Retinal pigment epithelial cell (primary cell): Measurements from ENCODE around the gene DCC.

Experiments
- DNase-seq: peaks from one replicate; pipeline ENCODE4 v3.0.0-alpha.2; 2010; ENCODE audit warnings: low read depth
- H3K4me3 ChIP-seq: 2 replicates; pipeline ENCODE4 v1.5.1; 2011; ENCODE audit warnings: mild to moderate bottlenecking, low read length, control low read depth, moderate library complexity
- TF ChIP-seq, protein P1 (sequence below): conservative IDR thresholded peaks from 2 replicates; pipeline ENCODE4 v1.5.1; 2011; ENCODE audit warnings: low read depth, low read length, control low read depth, inconsistent platforms

DCC gene

GRCh38 chr18:53093636-53094035 is 753.6 kb downstream of the DCC start:
- TF ChIP-seq, protein P1, sequence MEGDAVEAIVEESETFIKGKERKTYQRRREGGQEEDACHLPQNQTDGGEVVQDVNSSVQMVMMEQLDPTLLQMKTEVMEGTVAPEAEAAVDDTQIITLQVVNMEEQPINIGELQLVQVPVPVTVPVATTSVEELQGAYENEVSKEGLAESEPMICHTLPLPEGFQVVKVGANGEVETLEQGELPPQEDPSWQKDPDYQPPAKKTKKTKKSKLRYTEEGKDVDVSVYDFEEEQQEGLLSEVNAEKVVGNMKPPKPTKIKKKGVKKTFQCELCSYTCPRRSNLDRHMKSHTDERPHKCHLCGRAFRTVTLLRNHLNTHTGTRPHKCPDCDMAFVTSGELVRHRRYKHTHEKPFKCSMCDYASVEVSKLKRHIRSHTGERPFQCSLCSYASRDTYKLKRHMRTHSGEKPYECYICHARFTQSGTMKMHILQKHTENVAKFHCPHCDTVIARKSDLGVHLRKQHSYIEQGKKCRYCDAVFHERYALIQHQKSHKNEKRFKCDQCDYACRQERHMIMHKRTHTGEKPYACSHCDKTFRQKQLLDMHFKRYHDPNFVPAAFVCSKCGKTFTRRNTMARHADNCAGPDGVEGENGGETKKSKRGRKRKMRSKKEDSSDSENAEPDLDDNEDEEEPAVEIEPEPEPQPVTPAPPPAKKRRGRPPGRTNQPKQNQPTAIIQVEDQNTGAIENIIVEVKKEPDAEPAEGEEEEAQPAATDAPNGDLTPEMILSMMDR = no peak
- no peak overlapping the region for H3K4me3 ChIP-seq
- no peak for DNase-seq

- no peak for DNase-seq
- TF ChIP-seq, protein P1 = no peak
Observed at GRCh38 chr18:53101536-53102105, 761.6 kb downstream of the DCC start.

GRCh38 chr18:53114441-53114840 is 774.4 kb downstream of the DCC start:
- TF ChIP-seq, protein P1 = no peak
- H3K4me3 ChIP-seq = no peak overlapping the region
- no peak for DNase-seq

More at GRCh38 chr18:53101536-53102105, 761.6 kb downstream of the DCC start:
- no peak overlapping the region for H3K4me3 ChIP-seq

GRCh38 chr18:53115876-53116585 is 776.0 kb downstream of the DCC start:
- TF ChIP-seq, protein P1 = no peak
- H3K4me3 ChIP-seq = no peak overlapping the region
- DNase-seq = no peak

- H3K4me3 ChIP-seq = no peak overlapping the region
- no peak for DNase-seq
- TF ChIP-seq, protein P1 = no peak
Observed at GRCh38 chr18:53117851-53118250, 777.9 kb downstream of the DCC start.

GRCh38 chr18:53126210-53126609 is 786.2 kb downstream of the DCC start:
- H3K4me3 ChIP-seq = no peak overlapping the region
- TF ChIP-seq, protein P1 = no peak
- DNase-seq = no peak

GRCh38 chr18:53131001-53131400 is 791.0 kb downstream of the DCC start:
- TF ChIP-seq, protein P1 = no peak
- no peak for DNase-seq
- no peak overlapping the region for H3K4me3 ChIP-seq
